GM23248 (cell line): ENCODE data around the gene TTLL5.

Experiments
- EZH2 ChIP-seq: fragments of 200-600 bp; sonication (generic); IDR thresholded peaks from 2 replicates; pipeline ENCODE4 v1.6.1; 2018; ENCODE audit warnings: antibody characterized with exemption, mild to moderate bottlenecking; ENCODE audit not compliant: insufficient read depth, poor library complexity, severe bottlenecking
- EZH2phosphoT487 ChIP-seq: fragments of 200-600 bp; sonication (generic); IDR thresholded peaks from 2 replicates; pipeline ENCODE4 v1.6.1; 2018; ENCODE audit warnings: antibody characterized with exemption, moderate library complexity, mild to moderate bottlenecking, low read depth; ENCODE audit not compliant: insufficient read depth

GRCh38 chr14:75619548-75619947 is 41.5 kb upstream of the TTLL5 start:
- TF ChIP-seq EZH2phosphoT487 = no peak
- no peak for TF ChIP-seq EZH2
